Measurements from ENCODE around the gene HMGN3. TPM values are rescaled to one million over a fixed set of nuclear protein-coding genes. Genes with fewer than 3 reads are reported as not detected.

HMGN3 gene
- total RNA-seq, 1 experiment from 2014 or later, result 145 TPM

DNA sequence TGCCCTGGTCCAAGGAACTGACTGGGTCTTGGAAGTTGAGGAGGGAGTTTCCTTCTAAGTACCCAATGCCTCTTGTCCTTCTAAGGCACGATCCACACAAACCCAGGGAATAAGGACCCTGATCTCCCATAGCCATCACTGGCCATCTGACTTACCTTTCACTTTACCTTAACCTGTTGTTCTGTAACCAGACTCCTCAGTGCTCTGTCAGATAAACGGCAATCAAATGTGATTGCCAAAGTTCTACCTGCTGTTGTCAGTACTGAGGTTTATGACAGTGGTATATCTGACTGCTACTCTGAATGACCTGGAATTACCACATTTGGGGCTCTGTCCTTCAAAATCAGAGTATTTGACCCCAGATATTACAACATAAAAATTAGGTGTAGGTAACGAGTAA, 49.8 kb downstream of the HMGN3 start:
- DNase-seq (ENCODE audit: low read depth), result no peak

DNA sequence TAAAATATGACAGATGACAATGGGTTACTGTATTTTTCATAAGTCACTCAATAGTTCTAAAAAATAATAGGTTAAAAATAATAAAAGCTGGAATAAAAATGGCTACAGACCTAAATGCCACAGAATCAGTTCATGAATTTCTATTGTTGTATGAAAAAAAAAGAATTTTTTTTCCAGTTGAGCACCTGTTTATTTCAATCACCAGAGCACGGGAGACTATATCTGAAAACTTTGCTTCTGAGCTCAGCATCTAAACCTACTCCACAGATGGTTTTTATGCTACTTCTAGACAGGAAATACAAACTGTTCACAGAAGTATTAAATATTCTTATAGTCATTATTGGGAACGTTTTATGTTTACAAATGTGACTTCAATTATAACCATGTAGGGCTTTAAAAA, 50.4 kb downstream of the HMGN3 start:
- no peak for DNase-seq (ENCODE audit: low read depth)

DNA sequence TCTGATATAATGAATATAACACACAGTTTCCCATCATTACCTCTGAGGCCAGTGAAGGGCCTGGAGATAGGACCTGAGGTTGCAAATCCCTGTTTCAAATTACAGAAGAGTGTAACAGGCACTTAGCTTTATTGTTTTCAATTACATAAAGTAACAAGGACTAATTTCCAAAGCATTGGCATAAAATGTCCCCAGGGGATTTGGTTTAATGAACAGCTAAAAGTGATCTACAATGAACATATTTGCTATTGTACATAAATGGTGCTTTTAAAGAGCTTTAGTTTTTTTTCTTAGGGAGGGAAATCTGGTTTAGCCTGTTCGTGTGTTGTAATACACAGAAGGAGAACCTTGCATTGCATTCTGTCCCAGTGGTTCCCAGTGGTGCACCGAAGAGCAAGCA, 54.4 kb downstream of the HMGN3 start:
- DNase-seq (ENCODE audit: low read depth), result no peak

DNA sequence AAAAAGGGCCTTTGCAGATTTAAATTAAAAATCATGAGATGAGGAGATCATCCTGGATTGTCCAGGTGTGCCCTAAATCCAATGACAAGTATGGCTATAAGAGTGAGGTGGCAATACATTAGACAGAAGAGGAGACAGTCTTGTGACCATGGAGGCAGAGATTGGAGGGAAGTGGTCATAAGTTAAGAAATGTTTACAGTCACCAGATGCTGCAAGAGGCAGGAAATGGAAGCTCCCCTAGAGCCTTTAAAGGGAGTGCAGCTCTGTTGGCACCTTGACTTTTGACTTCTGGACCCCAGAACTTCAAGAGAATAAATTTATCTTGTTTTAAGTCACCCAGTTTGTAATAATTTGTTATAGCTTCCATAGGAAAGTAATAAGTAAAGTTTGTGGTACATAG, 61.1 kb downstream of the HMGN3 start:
- DNase-seq (ENCODE audit: low read depth), result no peak

DNA sequence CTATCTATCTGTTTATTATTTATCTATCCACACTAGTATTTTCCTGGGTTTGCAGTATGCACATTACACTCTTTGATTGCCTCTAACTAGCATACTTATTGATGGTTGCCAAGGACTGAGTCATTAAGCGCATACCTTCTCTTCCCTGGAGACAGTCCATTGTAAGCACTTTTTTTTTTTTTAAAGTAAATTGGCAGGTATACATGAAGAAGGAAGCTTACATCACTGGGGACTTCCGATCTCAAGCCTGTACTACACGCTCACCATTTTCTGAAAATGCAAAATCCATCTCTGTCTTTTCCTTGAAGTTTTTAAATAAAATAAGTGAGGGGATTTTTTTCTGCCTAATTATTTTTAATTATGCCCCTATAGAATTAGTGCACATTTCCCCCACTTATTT, 63.5 kb downstream of the HMGN3 start:
- peak; percentile 37 for DNase-seq (ENCODE audit: low read depth)

DNA sequence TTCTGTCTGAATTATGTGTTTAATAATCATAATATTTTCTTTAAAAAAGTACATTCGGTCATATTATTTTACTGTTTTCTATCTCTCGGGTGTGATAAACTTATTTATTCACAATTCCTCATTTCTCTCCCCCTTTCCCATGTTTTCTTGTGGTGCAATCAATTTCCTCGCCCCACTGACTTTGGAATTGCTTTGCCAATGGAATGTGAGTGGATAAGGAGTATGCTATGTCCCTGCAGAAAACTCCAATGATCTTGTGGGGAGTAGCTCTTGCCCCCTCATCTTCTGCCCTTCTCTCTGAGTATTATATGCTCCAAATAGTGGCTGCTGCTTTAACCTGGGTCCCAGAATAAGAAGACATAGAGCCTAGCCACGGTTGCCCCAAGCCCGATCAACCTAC, 64.1 kb downstream of the HMGN3 start:
- DNase-seq (ENCODE audit: low read depth), result no peak

DNA sequence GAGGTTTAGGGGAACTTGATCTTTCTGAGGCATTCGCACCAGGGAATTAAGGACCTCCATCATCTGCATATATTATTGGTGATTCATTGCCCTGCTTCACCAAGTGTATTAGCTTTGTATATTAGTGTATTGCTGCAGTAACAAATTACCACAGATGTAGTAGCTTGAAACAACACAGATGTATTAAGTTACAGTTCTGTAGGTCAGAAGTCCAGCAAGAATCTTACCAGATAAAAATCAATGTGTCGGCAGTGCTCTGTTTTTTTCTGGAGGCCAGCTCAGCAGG, 65.8 kb downstream of the HMGN3 start:
- peak; percentile 31 for DNase-seq (ENCODE audit: low read depth)

DNA sequence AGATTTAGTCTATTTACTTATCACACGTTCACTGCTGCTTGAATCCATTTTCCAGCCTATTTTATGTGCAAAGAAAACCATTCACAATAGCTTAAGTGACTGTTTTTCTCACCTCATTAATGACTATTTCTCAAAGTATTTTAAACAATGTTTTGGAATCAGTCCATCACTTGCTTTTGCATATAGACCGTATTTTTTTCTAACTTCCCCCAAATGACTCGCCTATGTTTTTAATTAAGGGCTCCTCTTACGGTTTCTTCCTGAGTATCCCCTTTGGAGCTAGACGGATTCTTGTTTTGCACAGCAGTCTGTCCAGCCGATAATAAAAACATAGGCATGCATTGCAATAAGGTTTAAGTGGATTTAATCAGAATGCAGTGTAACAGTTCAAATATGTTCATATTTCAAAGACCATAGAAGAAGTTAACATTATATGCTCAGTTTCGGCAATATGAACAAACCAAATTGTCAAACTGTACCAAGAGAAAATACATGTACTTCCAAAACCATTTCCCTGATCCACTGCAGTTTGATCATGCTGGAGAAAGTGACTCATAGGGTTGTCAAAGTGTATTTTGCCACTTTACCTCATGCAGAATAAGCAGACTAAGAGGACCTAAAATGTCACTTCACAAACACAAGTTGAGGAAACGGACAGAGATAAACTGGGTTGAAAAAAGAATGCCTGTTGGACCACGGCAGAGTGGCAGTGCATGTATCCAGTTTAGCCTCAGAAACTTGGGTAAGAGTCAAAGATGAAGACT, 66.4 kb downstream of the HMGN3 start:
- peak; percentile 42 for DNase-seq (ENCODE audit: low read depth)

DNA sequence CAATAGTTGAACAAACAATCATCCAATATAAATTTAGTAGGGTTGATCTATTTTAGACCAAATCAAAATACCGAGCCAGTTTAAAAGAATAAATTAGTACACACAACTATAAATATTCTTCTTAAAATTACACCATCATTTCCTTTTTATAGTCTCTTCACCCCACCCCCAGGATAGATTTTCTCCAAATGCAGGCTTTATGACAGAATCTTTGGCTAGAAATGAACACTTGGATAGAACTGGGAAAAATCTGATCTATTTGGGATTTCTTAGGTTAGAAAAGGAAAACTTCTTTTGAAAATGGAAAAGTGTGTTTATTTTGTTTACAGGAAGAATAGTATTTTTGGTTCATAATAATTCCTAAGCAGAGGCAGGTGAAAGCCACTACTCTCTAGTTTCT, 74.6 kb downstream of the HMGN3 start:
- DNase-seq (ENCODE audit: low read depth), result no peak

DNA sequence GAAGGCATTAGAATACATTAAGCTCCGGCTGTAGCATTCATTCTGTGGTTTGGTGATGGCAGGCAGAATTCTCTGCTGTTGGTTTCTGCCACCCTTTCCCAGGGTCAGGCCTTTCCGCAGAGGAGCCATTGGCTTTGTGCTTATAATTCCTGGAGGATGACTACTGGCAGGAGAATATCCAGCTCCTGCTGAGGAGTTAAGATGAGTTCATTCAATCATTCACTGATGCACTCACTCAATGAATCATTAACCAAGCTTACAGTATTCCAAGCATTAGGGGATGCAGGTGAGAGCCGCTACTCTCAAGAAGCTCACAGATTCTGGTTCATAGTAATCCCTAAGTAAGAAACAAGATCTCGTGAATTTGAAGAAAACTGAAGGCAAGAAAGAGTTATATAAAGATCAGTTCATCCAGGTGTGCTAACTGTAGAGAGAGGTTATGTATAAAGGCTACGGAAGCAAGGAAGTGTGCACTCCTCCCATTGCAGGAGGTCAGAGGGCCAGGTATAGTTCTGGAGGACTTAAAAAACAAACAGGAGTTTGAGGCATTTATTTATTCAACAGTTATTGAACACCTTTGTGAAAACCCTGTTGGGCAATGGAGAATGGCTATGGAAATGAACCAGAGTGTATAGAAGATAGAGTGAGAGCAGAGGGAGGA, 75.5 kb downstream of the HMGN3 start:
- DNase-seq (ENCODE audit: low read depth), result peak; percentile 26

DNA sequence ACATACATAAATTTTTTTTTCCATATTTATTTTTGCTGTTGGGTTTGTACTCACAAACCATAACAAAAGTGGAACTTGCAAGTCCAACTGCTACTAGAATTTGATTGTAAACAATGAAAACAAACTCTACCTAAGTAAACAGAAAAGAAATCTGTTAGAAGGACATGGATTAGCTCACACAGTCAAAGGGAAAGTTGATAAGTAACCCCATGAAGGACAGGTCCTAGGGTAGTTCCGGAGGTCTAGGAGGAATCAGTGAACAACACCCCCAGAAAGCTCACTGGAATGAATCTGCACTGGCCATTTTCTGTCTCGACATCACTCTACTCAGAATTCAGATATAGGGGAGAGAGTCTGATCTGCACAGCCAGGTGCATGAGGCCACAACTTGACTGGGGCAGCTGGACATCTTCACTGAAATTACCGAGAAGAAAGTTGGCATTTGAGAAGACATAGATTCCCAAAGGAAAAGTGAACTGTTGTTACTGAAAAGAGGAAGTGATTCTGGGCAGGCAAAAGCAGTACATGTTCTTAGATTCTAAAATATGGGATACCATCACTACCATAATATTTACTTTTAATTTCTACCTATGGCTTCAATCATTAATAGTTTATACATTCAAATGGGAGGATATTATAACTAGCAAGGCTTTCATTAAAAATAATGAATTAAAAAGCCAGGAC, 76.4 kb downstream of the HMGN3 start:
- no peak for DNase-seq (ENCODE audit: low read depth)

DNA sequence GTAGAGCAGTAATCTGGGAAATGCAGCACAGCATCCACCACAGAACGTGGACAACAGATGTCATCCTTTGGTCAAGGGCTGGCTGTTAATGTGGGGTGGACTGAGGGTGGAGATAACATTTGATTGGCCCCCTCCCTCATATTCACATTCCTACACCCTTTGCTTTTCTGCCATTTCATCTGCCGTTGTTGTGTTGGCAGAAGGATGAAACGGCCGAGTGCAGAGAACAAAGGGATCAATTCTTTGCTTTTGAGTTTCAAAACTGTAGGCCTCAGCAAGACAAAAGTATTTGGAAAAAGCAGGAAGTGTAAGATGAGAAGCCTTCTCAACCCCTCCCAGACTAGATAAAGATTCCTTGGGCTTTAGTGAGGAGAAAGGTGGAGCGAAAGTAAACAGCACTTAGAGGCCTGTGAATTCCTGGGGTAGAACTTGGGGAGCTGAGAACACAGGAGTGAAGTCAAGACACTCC, 82.2 kb downstream of the HMGN3 start:
- no peak for DNase-seq (ENCODE audit: low read depth)

Other genes with a start within 250 kb of the HMGN3 start
- gene PHIP, start 156.4 kb downstream of the HMGN3 start, total RNA-seq (2014; rRNA removed; shearing (Covaris generic)), result 13.3 and 17.8 TPM in 2 replicates

Measured in M059J (cell line).